ENCODE measurements around the gene ADPRM. TPM values are rescaled to one million over a fixed set of nuclear protein-coding genes. Genes with fewer than 3 reads are reported as not detected.

ADPRM gene
- polyA plus RNA-seq, 1 experiment: 15.1 TPM

DNA sequence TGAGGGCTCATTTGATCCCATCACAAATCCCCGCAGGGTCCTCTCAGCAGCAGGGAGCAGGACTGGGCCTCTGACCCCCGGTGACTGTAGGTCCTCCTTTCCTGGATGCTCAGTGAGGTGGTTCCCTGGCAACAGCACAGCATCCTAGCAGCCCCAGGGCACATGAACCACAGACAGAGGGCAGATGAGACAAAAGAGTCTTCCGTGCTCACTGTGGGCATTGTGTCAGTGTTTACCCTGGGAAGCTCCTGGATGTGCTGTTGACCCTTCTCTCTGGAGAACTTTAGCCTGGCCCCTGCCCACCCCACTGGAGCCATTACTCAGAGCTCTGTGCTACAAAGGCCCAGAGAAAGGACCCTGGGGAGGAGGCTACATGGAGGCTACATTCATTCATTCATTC lies 54.2 kb downstream of the ADPRM start:
- no peak overlapping the region for H3K4me3 ChIP-seq (ENCODE audit: low read depth, low read length)
- ChIA-PET CTCF (interaction anchor here (1.0 kb wide), 1 partner anchor 14 kb away, joined by 3 read pairs; no protein-coding TSS in a partner anchor), POLR2A (no interaction called here)
- H3K27me3 ChIP-seq (ENCODE audit: control insufficient read depth, insufficient read depth, low read length): peaks cover 8% of the 10 kb centered on the region
- no peak overlapping the region for H3K27ac ChIP-seq (ENCODE audit: low read depth, low read length)
- DNase-seq (ENCODE audit: low read depth, low spot score): no peak
- TF ChIP-seq, protein P1, sequence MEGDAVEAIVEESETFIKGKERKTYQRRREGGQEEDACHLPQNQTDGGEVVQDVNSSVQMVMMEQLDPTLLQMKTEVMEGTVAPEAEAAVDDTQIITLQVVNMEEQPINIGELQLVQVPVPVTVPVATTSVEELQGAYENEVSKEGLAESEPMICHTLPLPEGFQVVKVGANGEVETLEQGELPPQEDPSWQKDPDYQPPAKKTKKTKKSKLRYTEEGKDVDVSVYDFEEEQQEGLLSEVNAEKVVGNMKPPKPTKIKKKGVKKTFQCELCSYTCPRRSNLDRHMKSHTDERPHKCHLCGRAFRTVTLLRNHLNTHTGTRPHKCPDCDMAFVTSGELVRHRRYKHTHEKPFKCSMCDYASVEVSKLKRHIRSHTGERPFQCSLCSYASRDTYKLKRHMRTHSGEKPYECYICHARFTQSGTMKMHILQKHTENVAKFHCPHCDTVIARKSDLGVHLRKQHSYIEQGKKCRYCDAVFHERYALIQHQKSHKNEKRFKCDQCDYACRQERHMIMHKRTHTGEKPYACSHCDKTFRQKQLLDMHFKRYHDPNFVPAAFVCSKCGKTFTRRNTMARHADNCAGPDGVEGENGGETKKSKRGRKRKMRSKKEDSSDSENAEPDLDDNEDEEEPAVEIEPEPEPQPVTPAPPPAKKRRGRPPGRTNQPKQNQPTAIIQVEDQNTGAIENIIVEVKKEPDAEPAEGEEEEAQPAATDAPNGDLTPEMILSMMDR (IDR thresholded peaks at IDR 0.05; ENCODE audit: low read depth, low read length): no peak
- H3K9me3 ChIP-seq (ENCODE audit: control insufficient read depth, insufficient read depth, low read length): no peaks in the 10 kb centered on the region

- H3K27me3 ChIP-seq (ENCODE audit: control insufficient read depth, insufficient read depth, low read length): peaks cover 8% of the 10 kb centered on the region
- H3K4me3 ChIP-seq (ENCODE audit: low read depth, low read length): no peak overlapping the region
- no peaks in the 10 kb centered on the region for H3K9me3 ChIP-seq (ENCODE audit: control insufficient read depth, insufficient read depth, low read length)
- TF ChIP-seq, protein P1 (IDR thresholded peaks at IDR 0.05; ENCODE audit: low read depth, low read length): no peak
- no peak for DNase-seq (ENCODE audit: low read depth, low spot score)
- ChIA-PET CTCF (interaction anchor here (1.0 kb wide), 1 partner anchor 15 kb away, joined by 3 read pairs; no protein-coding TSS in a partner anchor), POLR2A (no interaction called here)
- H3K27ac ChIP-seq (ENCODE audit: low read depth, low read length): no peak overlapping the region
Measured at GRCh38 chr17:10752696-10753095, 55.3 kb downstream of the ADPRM start.

DNA sequence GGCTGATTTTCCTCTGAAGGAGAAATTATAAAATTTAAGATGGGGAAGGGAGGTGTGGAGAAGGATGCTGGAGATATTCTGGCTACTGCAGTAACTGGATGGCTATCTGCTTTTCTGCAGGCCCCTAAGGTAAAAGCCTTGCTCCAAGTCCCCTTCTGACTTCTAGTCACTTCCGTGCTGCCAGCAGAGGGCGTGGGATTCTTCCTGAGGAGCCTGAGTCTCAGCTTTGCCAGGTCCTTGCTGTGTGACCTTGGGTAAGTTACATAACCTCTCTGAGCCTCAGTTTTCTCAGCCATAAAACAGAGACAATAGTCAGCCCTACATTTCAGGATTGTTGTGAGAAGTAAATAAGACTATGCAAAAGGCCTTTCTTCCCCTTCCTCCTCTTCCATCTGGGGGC lies 56.7 kb downstream of the ADPRM start:
- ChIA-PET POLR2A (no interaction called here), CTCF (interaction anchor here (1.2 kb wide), 1 partner anchor 17 kb away, joined by 7 read pairs; no protein-coding TSS in a partner anchor)
- no peaks in the 10 kb centered on the region for H3K9me3 ChIP-seq (ENCODE audit: control insufficient read depth, insufficient read depth, low read length)
- H3K4me3 ChIP-seq (ENCODE audit: low read depth, low read length): no peak overlapping the region
- no peak for DNase-seq (ENCODE audit: low read depth, low spot score)
- TF ChIP-seq, protein P1 (IDR thresholded peaks at IDR 0.05; ENCODE audit: low read depth, low read length): peak; percentile 39
- no peak overlapping the region for H3K27ac ChIP-seq (ENCODE audit: low read depth, low read length)
- peaks cover 6% of the 10 kb centered on the region for H3K27me3 ChIP-seq (ENCODE audit: control insufficient read depth, insufficient read depth, low read length)

DNA sequence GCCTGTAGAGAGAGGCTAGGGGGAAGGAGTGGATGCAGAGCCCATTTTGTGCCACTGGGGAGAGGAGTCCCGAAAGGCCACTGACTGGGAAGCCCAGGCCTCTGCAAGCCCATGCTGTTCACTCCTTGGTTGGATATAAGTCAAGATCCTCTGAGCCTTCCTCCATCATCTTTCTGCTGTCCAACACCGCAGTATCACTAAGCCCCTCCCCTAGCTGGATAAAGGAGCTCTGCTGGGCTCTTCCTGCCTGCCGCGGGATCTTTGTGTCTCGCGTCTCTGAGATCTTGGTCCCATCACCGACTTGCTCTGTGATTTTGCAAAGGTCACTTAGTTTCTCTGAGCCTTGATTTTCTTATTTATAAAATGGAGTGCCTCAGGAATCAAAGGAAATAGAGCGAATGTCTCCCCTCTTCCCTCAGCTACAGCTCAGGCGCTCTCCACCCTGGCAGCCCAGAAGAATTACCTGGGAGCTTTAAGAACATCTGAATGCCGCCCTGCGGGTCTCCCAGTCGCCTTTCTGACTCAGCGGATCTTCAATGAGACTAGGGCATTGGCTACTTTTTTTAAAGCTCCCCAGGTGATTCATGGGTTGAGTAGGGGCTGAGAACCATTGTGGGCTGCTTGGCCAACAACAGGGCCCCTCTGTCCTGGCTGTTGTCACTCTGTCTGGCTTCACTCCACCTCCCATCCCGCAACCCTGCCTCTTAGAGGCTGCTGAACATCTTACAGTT lies 57.6 kb downstream of the ADPRM start:
- Histone ChIP-seq H3K27me3 (ENCODE audit: control insufficient read depth, insufficient read depth, low read length) (peaks cover 5% of the 10 kb centered on the region), H3K9me3 (ENCODE audit: control insufficient read depth, insufficient read depth, low read length) (no peaks in the 10 kb centered on the region), H3K27ac (ENCODE audit: low read depth, low read length) (no peak overlapping the region), H3K4me3 (ENCODE audit: low read depth, low read length) (no peak overlapping the region)
- no peak for DNase-seq (ENCODE audit: low read depth, low spot score)
- TF ChIP-seq, protein P1 (IDR thresholded peaks at IDR 0.05; ENCODE audit: low read depth, low read length): no peak
- ChIA-PET CTCF (interaction anchor here (1.0 to 1.2 kb wide), 2 partner anchors 18 to 91 kb away, joined by 4 to 7 read pairs; no protein-coding TSS in a partner anchor), POLR2A (no interaction called here)

DNA sequence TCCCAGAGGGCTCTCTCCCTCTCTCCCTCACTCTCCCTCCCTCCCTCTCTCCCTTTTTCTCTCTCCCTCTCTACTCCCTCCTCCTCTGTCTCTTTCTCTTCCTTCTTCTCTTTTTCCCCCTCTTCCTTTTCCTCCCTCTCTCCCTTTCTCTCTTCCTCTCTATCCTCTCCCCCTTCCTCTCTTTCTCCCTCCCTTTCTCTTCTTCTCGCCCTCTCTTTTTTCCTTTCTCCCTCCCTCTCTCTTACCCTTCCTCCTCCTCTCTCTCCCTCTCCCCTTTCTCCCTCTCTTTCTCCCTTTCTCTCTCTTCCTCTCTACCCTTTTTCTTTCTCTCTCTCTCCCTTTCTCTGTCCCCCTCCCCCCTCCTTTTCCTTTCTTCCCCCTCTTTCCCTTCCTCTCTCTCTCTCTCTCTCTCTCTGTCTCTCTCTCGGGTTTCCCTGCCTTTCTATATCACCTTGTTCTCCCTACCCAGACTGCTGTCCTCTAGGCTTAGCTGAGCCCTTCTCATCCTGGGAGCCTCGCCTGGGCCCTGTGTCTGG lies 58.3 kb downstream of the ADPRM start:
- no peak overlapping the region for H3K4me3 ChIP-seq (ENCODE audit: low read depth, low read length)
- H3K27me3 ChIP-seq (ENCODE audit: control insufficient read depth, insufficient read depth, low read length): peaks cover 2% of the 10 kb centered on the region
- ChIA-PET POLR2A (no interaction called here), CTCF (no interaction called here)
- no peaks in the 10 kb centered on the region for H3K9me3 ChIP-seq (ENCODE audit: control insufficient read depth, insufficient read depth, low read length)
- H3K27ac ChIP-seq (ENCODE audit: low read depth, low read length): no peak overlapping the region
- no peak for DNase-seq (ENCODE audit: low read depth, low spot score)
- TF ChIP-seq, protein P1 (IDR thresholded peaks at IDR 0.05; ENCODE audit: low read depth, low read length): no peak
